Activated naive CD4-positive, alpha-beta T cell treated with anti-CD3 and anti-CD28 coated beads, Interleukin-2, amount 10 ng/mL, durations not matched to agents 5 hours and 36 hours (primary cell): ENCODE results near the gene ASPG. TPM values are rescaled to one million over a fixed set of nuclear protein-coding genes. Genes with fewer than 3 reads are reported as not detected.

Source experiments
- microRNA-seq: library from miRNA; unstranded; fragments of <30 nt; microRNA quantifications from one replicate; pipeline ENCODE4 v1.2.0, GENCODE V29; 2022; ENCODE audit warnings: borderline microRNAs expressed, borderline replicate concordance
- total RNA-seq, 2 experiments: library from RNA; stranded (reverse); gene quantifications; one replicate each; pipeline ENCODE4 v1.2.3, GENCODE V29; 2021

ASPG gene
- total RNA-seq: not detected

GRCh38 chr14:104085032-104085888, at the start of gene ASPG:
Gene ASPG, plus strand, starts transcription at chr14:104085700. Its CDS starts 71 bp downstream, at chr14:104085771.

GRCh38 chr14:104138098-104138717, 52.7 kb downstream of the ASPG start, which contains the start of gene KIF26A:
Gene KIF26A, plus strand, starts transcription at chr14:104138587. Its CDS starts 136 bp downstream, at chr14:104138723.

Small RNA genes within 50 kb of the gene (microRNA-seq; reads per million reads assigned to microRNA genes)
- gene MIR203A (not detected), gene MIR203B (not detected)

Other genes with a start within 250 kb of the ASPG start
- 10 to 100 TPM; 15.4 to 19.0 TPM for gene PPP1R13B, start 238.1 kb upstream of the ASPG start, total RNA-seq
- under 1 TPM; 0.05 to 0.39 TPM for gene TDRD9, start 157.2 kb upstream of the ASPG start, total RNA-seq
- gene RD3L, start 143.2 kb upstream of the ASPG start, total RNA-seq: not detected
- under 1 TPM; 0.53 to 0.63 TPM for gene KIF26A, start 52.9 kb downstream of the ASPG start, total RNA-seq